Neural cell (in vitro differentiated cells): ENCODE measurements around the gene MYO7B.

Experiments used
- EP300 ChIP-seq: fragments of 450-650 bp; conservative IDR thresholded peaks from 2 replicates; pipeline ENCODE4 v1.6.1; 2014; ENCODE audit warnings: antibody characterized with exemption, mild to moderate bottlenecking, moderate library complexity; ENCODE audit not compliant: poor library complexity, severe bottlenecking
- EZH2 ChIP-seq: fragments of 200-600, 300-800 bp; shearing (Covaris generic), sonication (generic); IDR thresholded peaks from 2 replicates; pipeline ENCODE4 v1.6.1; 2014; ENCODE audit warnings: antibody characterized with exemption, low read length, borderline replicate concordance, mild to moderate bottlenecking; ENCODE audit not compliant: insufficient read depth, poor library complexity, severe bottlenecking
- MXI1 ChIP-seq: fragments of 450-650 bp; conservative IDR thresholded peaks from 2 replicates; pipeline ENCODE4 v1.6.1; 2014; ENCODE audit warnings: antibody characterized with exemption, mild to moderate bottlenecking; ENCODE audit not compliant: poor library complexity, severe bottlenecking
- POLR2AphosphoS5 ChIP-seq: IDR thresholded peaks from 2 replicates; pipeline ENCODE4 v1.6.1; 2012
- RAD21 ChIP-seq: fragments of 450-650 bp; conservative IDR thresholded peaks from 2 replicates; pipeline ENCODE4 v1.6.1; 2014; ENCODE audit warnings: antibody characterized with exemption, mild to moderate bottlenecking, moderate library complexity
- SMC3 ChIP-seq: fragments of 450-650 bp; conservative IDR thresholded peaks from 2 replicates; pipeline ENCODE4 v1.6.1; 2014; ENCODE audit warnings: antibody characterized with exemption, mild to moderate bottlenecking, moderate library complexity; ENCODE audit not compliant: poor library complexity
- TAF1 ChIP-seq: IDR thresholded peaks from 2 replicates; pipeline ENCODE4 v1.6.1; 2012; ENCODE audit warnings: low read depth
- TF ChIP-seq, protein P1 (sequence below): fragments of 450-650 bp; IDR thresholded peaks from 2 replicates; pipeline ENCODE4 v1.5.1; 2014; ENCODE audit warnings: antibody characterized with exemption, mild to moderate bottlenecking, moderate library complexity; ENCODE audit not compliant: poor library complexity, severe bottlenecking
- TF ChIP-seq, protein P2 (sequence below): IDR thresholded peaks from 2 replicates; pipeline ENCODE4 v1.6.1; 2012; ENCODE audit warnings: borderline replicate concordance

DNA sequence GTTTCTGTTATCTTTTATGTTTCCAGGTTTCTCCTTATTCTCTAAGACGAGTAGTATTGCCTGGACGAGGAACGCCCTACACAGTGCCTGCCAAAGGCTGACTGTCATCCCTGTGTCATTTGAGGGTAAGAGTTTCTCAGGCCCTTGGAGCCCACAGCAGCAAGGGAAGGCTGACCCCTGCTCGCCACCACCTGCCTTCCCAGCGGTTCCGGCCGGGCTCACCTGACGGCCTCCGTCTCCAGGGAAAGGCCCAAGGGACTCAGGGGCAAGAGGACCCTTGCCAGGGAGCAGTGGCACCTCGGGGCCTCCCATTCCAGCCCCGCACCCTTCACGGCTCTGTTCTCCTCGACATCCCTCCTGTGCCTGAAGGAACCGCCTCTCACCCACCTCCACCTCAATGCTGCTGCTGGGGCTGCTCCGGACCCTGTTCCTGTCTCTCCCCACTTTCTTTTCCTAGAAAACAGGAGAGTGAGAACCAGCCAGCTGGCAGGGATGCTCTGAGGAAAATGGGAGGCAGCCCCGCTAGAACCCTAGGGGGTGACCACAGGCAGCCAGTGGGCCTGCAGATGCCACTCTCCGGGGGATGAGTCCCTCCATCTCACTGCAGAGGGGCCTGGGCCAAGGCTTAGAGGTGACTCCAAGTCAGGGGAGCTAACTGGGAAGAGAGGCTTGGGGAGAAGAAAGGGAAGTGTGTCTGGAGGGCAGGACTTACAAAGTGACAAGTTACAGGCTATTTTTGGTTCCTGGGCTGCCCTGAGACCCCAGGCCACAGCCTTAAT lies 138.0 kb downstream of the MYO7B start:
- TF ChIP-seq, protein P1, sequence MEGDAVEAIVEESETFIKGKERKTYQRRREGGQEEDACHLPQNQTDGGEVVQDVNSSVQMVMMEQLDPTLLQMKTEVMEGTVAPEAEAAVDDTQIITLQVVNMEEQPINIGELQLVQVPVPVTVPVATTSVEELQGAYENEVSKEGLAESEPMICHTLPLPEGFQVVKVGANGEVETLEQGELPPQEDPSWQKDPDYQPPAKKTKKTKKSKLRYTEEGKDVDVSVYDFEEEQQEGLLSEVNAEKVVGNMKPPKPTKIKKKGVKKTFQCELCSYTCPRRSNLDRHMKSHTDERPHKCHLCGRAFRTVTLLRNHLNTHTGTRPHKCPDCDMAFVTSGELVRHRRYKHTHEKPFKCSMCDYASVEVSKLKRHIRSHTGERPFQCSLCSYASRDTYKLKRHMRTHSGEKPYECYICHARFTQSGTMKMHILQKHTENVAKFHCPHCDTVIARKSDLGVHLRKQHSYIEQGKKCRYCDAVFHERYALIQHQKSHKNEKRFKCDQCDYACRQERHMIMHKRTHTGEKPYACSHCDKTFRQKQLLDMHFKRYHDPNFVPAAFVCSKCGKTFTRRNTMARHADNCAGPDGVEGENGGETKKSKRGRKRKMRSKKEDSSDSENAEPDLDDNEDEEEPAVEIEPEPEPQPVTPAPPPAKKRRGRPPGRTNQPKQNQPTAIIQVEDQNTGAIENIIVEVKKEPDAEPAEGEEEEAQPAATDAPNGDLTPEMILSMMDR, result no peak
- no peak for TF ChIP-seq TAF1
- no peak for TF ChIP-seq POLR2AphosphoS5
- TF ChIP-seq, protein P2, sequence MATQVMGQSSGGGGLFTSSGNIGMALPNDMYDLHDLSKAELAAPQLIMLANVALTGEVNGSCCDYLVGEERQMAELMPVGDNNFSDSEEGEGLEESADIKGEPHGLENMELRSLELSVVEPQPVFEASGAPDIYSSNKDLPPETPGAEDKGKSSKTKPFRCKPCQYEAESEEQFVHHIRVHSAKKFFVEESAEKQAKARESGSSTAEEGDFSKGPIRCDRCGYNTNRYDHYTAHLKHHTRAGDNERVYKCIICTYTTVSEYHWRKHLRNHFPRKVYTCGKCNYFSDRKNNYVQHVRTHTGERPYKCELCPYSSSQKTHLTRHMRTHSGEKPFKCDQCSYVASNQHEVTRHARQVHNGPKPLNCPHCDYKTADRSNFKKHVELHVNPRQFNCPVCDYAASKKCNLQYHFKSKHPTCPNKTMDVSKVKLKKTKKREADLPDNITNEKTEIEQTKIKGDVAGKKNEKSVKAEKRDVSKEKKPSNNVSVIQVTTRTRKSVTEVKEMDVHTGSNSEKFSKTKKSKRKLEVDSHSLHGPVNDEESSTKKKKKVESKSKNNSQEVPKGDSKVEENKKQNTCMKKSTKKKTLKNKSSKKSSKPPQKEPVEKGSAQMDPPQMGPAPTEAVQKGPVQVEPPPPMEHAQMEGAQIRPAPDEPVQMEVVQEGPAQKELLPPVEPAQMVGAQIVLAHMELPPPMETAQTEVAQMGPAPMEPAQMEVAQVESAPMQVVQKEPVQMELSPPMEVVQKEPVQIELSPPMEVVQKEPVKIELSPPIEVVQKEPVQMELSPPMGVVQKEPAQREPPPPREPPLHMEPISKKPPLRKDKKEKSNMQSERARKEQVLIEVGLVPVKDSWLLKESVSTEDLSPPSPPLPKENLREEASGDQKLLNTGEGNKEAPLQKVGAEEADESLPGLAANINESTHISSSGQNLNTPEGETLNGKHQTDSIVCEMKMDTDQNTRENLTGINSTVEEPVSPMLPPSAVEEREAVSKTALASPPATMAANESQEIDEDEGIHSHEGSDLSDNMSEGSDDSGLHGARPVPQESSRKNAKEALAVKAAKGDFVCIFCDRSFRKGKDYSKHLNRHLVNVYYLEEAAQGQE, result no peak
- TF ChIP-seq RAD21, result no peak
- TF ChIP-seq SMC3, result no peak
- TF ChIP-seq EP300, result no peak
- TF ChIP-seq EZH2, result no peak
- TF ChIP-seq MXI1, result no peak
